ENCODE measurements around the gene LYZL2.

- TF ChIP-seq, protein P1, sequence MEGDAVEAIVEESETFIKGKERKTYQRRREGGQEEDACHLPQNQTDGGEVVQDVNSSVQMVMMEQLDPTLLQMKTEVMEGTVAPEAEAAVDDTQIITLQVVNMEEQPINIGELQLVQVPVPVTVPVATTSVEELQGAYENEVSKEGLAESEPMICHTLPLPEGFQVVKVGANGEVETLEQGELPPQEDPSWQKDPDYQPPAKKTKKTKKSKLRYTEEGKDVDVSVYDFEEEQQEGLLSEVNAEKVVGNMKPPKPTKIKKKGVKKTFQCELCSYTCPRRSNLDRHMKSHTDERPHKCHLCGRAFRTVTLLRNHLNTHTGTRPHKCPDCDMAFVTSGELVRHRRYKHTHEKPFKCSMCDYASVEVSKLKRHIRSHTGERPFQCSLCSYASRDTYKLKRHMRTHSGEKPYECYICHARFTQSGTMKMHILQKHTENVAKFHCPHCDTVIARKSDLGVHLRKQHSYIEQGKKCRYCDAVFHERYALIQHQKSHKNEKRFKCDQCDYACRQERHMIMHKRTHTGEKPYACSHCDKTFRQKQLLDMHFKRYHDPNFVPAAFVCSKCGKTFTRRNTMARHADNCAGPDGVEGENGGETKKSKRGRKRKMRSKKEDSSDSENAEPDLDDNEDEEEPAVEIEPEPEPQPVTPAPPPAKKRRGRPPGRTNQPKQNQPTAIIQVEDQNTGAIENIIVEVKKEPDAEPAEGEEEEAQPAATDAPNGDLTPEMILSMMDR (IDR thresholded peaks at IDR 0.05) = no peak
- TF ChIP-seq POLR2A (IDR thresholded peaks at IDR 0.05) = no peak
These were observed 46.5 kb upstream of the LYZL2 start for GRCh38 chr10:30675791-30676718.
